Measurements from ENCODE around the gene C1orf21.

DNA sequence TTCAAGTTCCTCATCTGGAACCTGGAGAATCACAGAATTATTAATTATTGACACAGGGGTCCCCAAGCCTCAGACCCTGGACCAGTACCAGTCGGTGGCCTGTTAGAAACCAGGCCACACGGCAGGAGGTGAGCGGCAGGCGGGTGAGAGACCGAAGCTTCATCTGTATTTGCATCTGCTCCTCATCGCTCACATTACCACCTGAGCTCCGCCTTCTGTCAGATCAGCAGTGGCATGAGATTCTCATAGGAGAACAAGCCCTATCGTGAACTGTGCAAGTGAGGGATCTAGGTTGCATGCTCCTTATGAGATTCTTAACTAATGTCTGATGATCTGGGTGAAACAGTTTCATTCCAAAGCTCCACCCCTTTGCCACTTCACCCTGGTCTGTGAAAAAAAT, 125.9 kb downstream of the C1orf21 start:
- TF ChIP-seq, protein P1, sequence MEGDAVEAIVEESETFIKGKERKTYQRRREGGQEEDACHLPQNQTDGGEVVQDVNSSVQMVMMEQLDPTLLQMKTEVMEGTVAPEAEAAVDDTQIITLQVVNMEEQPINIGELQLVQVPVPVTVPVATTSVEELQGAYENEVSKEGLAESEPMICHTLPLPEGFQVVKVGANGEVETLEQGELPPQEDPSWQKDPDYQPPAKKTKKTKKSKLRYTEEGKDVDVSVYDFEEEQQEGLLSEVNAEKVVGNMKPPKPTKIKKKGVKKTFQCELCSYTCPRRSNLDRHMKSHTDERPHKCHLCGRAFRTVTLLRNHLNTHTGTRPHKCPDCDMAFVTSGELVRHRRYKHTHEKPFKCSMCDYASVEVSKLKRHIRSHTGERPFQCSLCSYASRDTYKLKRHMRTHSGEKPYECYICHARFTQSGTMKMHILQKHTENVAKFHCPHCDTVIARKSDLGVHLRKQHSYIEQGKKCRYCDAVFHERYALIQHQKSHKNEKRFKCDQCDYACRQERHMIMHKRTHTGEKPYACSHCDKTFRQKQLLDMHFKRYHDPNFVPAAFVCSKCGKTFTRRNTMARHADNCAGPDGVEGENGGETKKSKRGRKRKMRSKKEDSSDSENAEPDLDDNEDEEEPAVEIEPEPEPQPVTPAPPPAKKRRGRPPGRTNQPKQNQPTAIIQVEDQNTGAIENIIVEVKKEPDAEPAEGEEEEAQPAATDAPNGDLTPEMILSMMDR (IDR thresholded peaks at IDR 0.05), result no peak
- TF ChIP-seq TCF7L2 (IDR thresholded peaks at IDR 0.05; ENCODE audit: low read depth, low read length), result no peak

All from Panc1 (cell line).